Subcutaneous preadipocyte (primary cell): ENCODE results near the gene SEPTIN3. TPM values are rescaled to one million over a fixed set of nuclear protein-coding genes. Genes with fewer than 3 reads are reported as not detected.

Experiments
- total RNA-seq: library from RNA; depleted of rRNA; stranded (reverse); fragments of >200 nt; gene quantifications from 2 replicates; pipeline ENCODE4 v1.2.3, GENCODE V29; 2012

SEPTIN3 gene, protein sequence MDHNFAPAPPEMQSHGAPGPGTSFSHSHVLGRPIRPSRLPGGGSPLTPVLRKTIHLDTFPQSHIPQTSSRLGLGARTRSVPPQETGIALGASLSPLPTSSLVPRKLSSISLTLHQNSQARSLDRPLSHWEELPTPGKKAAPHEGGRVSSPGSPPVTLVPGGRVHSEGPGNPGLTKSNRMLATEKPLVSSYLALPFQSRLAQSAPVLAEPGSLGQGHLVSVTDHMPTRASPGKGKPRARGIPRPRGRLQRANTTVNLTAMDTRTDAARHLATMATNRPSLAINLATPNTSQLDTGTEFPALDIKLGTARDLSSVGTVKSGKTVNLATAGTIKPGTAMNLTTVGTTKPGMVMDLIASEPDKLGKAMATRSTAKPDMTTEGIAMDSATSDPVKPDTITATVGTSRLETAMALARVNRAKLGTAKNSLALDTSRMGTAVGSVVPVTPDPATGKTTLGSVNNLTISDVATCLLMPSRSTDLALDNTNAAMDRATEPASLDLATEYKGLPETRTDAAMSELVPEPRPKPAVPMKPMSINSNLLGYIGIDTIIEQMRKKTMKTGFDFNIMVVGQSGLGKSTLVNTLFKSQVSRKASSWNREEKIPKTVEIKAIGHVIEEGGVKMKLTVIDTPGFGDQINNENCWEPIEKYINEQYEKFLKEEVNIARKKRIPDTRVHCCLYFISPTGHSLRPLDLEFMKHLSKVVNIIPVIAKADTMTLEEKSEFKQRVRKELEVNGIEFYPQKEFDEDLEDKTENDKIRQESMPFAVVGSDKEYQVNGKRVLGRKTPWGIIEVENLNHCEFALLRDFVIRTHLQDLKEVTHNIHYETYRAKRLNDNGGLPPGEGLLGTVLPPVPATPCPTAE
- total RNA-seq, result under 0.01 TPM in 1 of 2 replicates, not detected in the other

DNA sequence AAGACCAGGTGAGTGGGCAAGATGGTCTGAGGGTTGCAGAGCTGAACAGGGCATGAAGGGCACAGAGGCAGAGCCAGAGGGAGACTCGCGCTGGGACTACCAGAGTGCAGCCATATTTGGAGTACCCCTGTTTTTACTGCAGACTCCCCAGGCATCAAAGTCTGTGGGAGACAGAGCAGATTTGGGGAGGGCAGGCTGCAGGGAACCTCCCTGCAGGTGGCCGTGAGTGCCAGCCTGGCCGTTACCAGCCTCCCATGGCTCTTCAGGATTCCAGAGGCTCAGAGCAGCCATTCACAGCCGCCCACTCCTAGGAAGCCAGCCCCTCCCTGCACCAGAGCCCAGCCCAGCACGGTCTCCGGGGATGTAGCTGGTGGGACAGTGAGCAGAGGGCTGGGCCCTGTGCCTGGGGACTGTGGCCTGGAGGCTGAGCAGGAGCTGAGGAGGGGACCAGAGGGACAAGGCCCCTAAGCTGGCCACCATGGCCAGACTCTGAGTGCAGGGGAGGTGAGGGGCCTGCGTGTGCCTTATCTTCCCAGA, at the start of gene SEPTIN3:
Gene SEPTIN3, plus strand, starts transcription at position 334 of the 537 bp plus-strand sequence. CDS start 2,050 bp downstream, outside the sequence.

DNA sequence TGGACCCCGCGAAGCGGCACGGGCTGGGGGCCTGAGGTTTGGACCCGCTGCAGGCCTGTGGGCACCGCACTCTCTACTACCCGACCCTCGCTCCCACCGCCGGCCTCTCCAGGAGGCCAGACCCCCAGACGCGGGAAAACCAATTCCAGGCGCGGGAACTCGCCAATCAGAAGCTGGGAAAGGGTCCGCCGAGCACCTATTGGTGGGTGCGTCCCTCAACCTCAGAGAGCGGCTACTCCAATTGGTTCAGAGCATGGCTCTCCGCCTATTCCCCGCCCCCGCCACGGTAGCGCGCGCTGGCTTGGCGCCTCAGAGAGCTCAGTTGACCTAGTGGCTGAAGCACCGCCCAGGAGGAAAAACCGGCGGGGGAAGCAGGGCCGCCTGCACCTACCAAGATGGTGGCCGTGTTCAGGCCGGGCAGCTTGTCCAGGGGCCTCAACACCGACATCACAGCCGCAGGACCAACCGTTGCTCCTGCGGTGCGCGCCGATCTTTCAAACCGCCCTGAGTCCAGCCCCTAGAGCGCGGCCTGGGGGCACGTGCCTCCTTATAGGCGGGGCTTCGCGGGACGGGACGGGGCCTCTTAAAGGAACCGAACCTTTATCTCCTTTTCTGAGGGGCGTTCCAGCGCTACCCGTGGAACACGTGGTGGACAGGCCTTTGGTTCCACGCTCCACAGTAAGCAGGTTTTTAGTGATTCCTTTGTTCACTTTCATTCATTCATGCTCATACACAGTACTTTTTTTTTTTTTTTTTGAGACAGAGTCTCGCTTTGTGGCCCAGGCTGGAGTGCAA, 22.4 kb upstream of the SEPTIN3 start, which contains the start of gene CENPM:
Gene CENPM, minus strand, starts transcription at position 524 of the 795 bp plus-strand sequence. Its CDS starts 76 bp downstream, at position 448.

DNA sequence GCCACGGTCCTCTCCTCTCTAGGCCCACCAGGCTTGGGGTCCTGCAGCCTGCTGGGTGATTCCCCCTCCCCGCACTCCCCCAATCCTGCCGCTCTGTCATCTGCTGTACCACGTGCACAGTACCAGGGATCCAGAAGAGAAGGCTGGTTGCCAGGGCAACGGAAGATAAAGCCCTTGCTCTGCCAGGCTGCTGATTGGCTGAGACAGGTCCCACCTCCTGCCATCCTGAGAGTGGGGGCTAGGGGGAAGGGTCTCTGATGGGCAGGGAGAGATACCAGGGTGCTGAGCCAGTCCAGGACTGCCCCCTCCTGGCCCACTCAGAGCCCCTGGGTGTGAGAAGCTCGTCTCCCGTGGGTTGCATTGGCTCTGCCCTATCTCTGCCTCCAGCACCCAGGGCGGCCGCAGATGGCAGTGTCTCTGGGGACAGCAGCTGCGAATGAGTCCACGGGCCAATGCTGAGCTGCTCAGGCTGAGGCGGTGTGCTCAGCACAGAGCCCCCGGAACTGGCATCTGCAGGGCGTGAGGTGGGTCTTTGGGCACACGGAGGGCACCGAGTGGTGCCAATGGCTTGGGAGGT, 17.3 kb upstream of the SEPTIN3 start, which contains the start of gene SMIM45:
Gene SMIM45, plus strand, starts transcription at position 253 of the 577 bp plus-strand sequence.

DNA sequence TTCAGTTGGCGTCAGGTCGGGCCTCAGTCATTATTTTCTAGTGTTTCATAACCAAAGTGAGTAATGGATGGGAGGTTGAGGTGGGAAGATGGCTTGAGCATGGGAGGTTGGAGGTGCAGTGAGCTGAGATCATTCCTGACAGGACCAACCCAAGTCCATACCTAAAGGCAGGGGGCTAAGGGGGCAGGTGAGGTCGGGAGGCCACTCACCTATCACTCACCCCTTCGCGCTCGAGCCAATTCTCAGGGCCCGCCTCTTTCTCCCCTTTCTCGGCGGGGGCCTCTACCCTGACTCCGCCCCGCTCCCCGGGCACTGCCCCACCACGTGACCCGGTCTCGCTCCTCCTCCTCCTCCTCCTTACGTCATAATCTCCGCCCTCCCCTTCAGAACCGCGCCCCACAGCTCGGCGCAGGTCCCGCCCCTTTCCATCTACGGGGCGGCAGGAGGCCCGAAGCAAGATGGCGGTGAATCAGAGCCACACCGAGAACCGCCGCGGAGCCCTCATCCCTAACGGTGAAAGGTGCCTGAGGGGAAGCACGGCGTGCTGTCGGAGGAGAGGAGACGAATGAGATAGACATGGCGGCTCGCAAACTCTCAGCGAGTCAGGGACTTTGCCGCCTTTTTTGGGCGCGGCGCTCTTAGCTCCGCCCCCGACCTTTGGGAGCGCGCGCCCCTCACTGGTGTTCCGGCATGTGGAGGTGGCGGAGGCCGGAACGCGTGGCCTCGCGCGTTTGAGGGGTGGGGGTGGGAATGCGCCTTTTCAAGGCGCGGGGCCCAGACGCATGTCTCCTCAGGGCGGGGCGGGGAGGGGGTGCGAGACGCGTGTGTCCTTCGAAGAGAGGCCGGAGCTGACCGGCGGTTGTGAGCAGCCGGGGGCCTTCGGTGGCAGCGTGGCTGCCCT, 29.4 kb downstream of the SEPTIN3 start, which contains the start of gene WBP2NL:
Gene WBP2NL, plus strand, starts transcription at position 428 of the 901 bp plus-strand sequence. Its CDS starts 31 bp downstream, at position 459.

Other genes starting within 250 kb of the SEPTIN3 start
- gene CCDC134, start 168.8 kb upstream of the SEPTIN3 start, total RNA-seq, result 7.3 and 11.9 TPM in 2 replicates
- gene SREBF2, start 136.3 kb upstream of the SEPTIN3 start, total RNA-seq, result 80.1 and 106 TPM in 2 replicates
- gene SHISA8, start 54.4 kb upstream of the SEPTIN3 start, total RNA-seq, result not detected in 2 replicates
- 0.20 and 0.37 TPM in 2 replicates for gene TNFRSF13C, start 42.6 kb upstream of the SEPTIN3 start, total RNA-seq
- gene CENPM, start 22.3 kb upstream of the SEPTIN3 start, total RNA-seq, result 25.6 and 26.5 TPM in 2 replicates
- gene WBP2NL, start 29.3 kb downstream of the SEPTIN3 start, total RNA-seq, result 0.37 TPM in 1 of 2 replicates, not detected in the other
- gene NAGA, start 101.4 kb downstream of the SEPTIN3 start, total RNA-seq, result 40.1 and 40.9 TPM in 2 replicates
- gene PHETA2, start 104.8 kb downstream of the SEPTIN3 start, total RNA-seq, result 10.4 and 10.7 TPM in 2 replicates
- 2.9 and 4.1 TPM in 2 replicates for gene SMDT1, start 110.3 kb downstream of the SEPTIN3 start, total RNA-seq
- gene NDUFA6, start 121.3 kb downstream of the SEPTIN3 start, total RNA-seq, result 36.6 and 37.1 TPM in 2 replicates
- 0.20 and 0.37 TPM in 2 replicates for gene CYP2D6, start 161.4 kb downstream of the SEPTIN3 start, total RNA-seq